NCI-H1417 (cell line): ENCODE results near the gene TMPRSS5.
"Not testable (repeated sequence)": the region's sequence is repeated elsewhere in the genome, so short reads cannot be mapped to it uniquely, and the experiment has no call there.

Source experiments
- DNase-seq, 3 experiments: peaks; one replicate each; lab custom pipeline; 2025; lab: John Stamatoyannopoulos, UW

The TMPRSS5 gene

GRCh38 chr11:113705871-113706655 lies at the start of gene TMPRSS5:
Gene TMPRSS5 (minus strand): TSS chr11:113706308. CDS start chr11:113706224, 84 bp downstream.
- peak in 1 of 3 experiments; percentile 30 for DNase-seq

- DNase-seq, result no peak
Measured at GRCh38 chr11:113752932-113753331, 46.8 kb upstream of the TMPRSS5 start.

- DNase-seq, result no peak
Measured at GRCh38 chr11:113736323-113736722, 30.2 kb upstream of the TMPRSS5 start.

- DNase-seq, result no peak
Measured at GRCh38 chr11:113732092-113732491, 26.0 kb upstream of the TMPRSS5 start.

- peak; percentile 49 to 92 (median 65) for DNase-seq
Measured at GRCh38 chr11:113730887-113731726, 25.0 kb upstream of the TMPRSS5 start.

- no peak for DNase-seq
Measured at GRCh38 chr11:113729456-113729855, 23.3 kb upstream of the TMPRSS5 start.

- no peak for DNase-seq
Measured at GRCh38 chr11:113728814-113729213, 22.7 kb upstream of the TMPRSS5 start.

GRCh38 chr11:113725913-113726312 lies 19.8 kb upstream of the TMPRSS5 start:
- no peak for DNase-seq

- DNase-seq, result no peak
Measured at GRCh38 chr11:113725407-113725806, 19.3 kb upstream of the TMPRSS5 start.

- DNase-seq, result no peak
Measured at GRCh38 chr11:113724778-113725177, 18.7 kb upstream of the TMPRSS5 start.

- DNase-seq, result peak in 1 of 3 experiments; percentile 37
Measured at GRCh38 chr11:113723787-113724186, 17.7 kb upstream of the TMPRSS5 start.

GRCh38 chr11:113722934-113723333 lies 16.8 kb upstream of the TMPRSS5 start:
- no peak for DNase-seq

- no peak for DNase-seq
Measured at GRCh38 chr11:113722221-113722620, 16.1 kb upstream of the TMPRSS5 start.

- no peak for DNase-seq
Measured at GRCh38 chr11:113721462-113722066, 15.5 kb upstream of the TMPRSS5 start.

GRCh38 chr11:113720478-113720877 lies 14.4 kb upstream of the TMPRSS5 start:
- not testable (repeated sequence) for DNase-seq

GRCh38 chr11:113715882-113716625 lies 9.9 kb upstream of the TMPRSS5 start:
- DNase-seq, result no peak

GRCh38 chr11:113715273-113715672 lies 9.2 kb upstream of the TMPRSS5 start:
- no peak for DNase-seq

GRCh38 chr11:113710989-113711388 lies 4.9 kb upstream of the TMPRSS5 start:
- no peak for DNase-seq

- not testable (repeated sequence) for DNase-seq
Measured at GRCh38 chr11:113703551-113703950, 2.6 kb downstream of the TMPRSS5 start.

GRCh38 chr11:113701491-113701890 lies 4.6 kb downstream of the TMPRSS5 start:
- no peak for DNase-seq

GRCh38 chr11:113698515-113698914 lies 7.6 kb downstream of the TMPRSS5 start:
- DNase-seq, result no peak
